Myocyte (in vitro differentiated cells): Measurements from ENCODE around the gene CEBPG. TPM values are rescaled to one million over a fixed set of nuclear protein-coding genes. Genes with fewer than 3 reads are reported as not detected.

Source experiments
- DNase-seq: peaks from one replicate; pipeline ENCODE4 v3.0.0-alpha.2; 2012; ENCODE audit warnings: low read depth
- polyA plus RNA-seq: library from polyadenylated mRNA; unstranded; fragments of >200 nt; gene quantifications from one replicate; pipeline ENCODE4 v1.2.1, GENCODE V29; 2012; ENCODE audit warnings: missing spikeins
- total RNA-seq: library from RNA; depleted of rRNA; stranded (reverse); fragments of >200 nt; gene quantifications from 2 replicates; pipeline ENCODE4 v1.2.3, GENCODE V29; 2014

Gene CEBPG
- total RNA-seq: 21.7 and 23.6 TPM in 2 replicates
- 21.0 TPM for polyA plus RNA-seq

GRCh38 chr19:33373453-33374235, at the start of gene CEBPG:
TSS of gene CEBPG (plus strand) at chr19:33373709. CDS start at chr19:33379240, 5,531 bp downstream.
- peak; percentile 91 for DNase-seq

GRCh38 chr19:33324628-33325027, 48.9 kb upstream of the CEBPG start:
- DNase-seq: no peak

- peak; percentile 7 for DNase-seq
These were observed 47.6 kb upstream of the CEBPG start for GRCh38 chr19:33325920-33326319.

- DNase-seq: no peak
These were observed 44.4 kb upstream of the CEBPG start for GRCh38 chr19:33329060-33329459.

- DNase-seq: no peak
These were observed 43.8 kb upstream of the CEBPG start for GRCh38 chr19:33329736-33330135.

GRCh38 chr19:33332248-33332647, 41.3 kb upstream of the CEBPG start:
- DNase-seq: no peak

GRCh38 chr19:33333151-33333550, 40.4 kb upstream of the CEBPG start:
- DNase-seq: no peak

- DNase-seq: no peak
These were observed 39.9 kb upstream of the CEBPG start for GRCh38 chr19:33333642-33334041.

- DNase-seq: no peak
These were observed 39.2 kb upstream of the CEBPG start for GRCh38 chr19:33334271-33334670.

GRCh38 chr19:33335446-33335845, 38.1 kb upstream of the CEBPG start:
- no peak for DNase-seq

GRCh38 chr19:33339016-33339984, 34.2 kb upstream of the CEBPG start:
- no peak for DNase-seq

- no peak for DNase-seq
These were observed 32.5 kb upstream of the CEBPG start for GRCh38 chr19:33340991-33341390.

GRCh38 chr19:33343301-33343700, 30.2 kb upstream of the CEBPG start:
- no peak for DNase-seq

GRCh38 chr19:33343859-33344572, 29.5 kb upstream of the CEBPG start:
- peak; percentile 32 for DNase-seq

- DNase-seq: no peak
These were observed 29.0 kb upstream of the CEBPG start for GRCh38 chr19:33344573-33344925.

- DNase-seq: no peak
These were observed 28.3 kb upstream of the CEBPG start for GRCh38 chr19:33345163-33345562.

GRCh38 chr19:33346665-33347064, 26.8 kb upstream of the CEBPG start:
- no peak for DNase-seq

GRCh38 chr19:33347300-33347699, 26.2 kb upstream of the CEBPG start:
- no peak for DNase-seq

GRCh38 chr19:33348301-33349010, 25.1 kb upstream of the CEBPG start:
- peak; percentile 59 for DNase-seq

GRCh38 chr19:33349319-33350289, 23.9 kb upstream of the CEBPG start:
- DNase-seq: no peak
